ENCODE measurements around the gene BCS1L. TPM values are rescaled to one million over a fixed set of nuclear protein-coding genes. Genes with fewer than 3 reads are reported as not detected.

Gene BCS1L, protein sequence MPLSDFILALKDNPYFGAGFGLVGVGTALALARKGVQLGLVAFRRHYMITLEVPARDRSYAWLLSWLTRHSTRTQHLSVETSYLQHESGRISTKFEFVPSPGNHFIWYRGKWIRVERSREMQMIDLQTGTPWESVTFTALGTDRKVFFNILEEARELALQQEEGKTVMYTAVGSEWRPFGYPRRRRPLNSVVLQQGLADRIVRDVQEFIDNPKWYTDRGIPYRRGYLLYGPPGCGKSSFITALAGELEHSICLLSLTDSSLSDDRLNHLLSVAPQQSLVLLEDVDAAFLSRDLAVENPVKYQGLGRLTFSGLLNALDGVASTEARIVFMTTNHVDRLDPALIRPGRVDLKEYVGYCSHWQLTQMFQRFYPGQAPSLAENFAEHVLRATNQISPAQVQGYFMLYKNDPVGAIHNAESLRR
- total RNA-seq: 30.0 and 35.6 TPM in 2 replicates

DNA sequence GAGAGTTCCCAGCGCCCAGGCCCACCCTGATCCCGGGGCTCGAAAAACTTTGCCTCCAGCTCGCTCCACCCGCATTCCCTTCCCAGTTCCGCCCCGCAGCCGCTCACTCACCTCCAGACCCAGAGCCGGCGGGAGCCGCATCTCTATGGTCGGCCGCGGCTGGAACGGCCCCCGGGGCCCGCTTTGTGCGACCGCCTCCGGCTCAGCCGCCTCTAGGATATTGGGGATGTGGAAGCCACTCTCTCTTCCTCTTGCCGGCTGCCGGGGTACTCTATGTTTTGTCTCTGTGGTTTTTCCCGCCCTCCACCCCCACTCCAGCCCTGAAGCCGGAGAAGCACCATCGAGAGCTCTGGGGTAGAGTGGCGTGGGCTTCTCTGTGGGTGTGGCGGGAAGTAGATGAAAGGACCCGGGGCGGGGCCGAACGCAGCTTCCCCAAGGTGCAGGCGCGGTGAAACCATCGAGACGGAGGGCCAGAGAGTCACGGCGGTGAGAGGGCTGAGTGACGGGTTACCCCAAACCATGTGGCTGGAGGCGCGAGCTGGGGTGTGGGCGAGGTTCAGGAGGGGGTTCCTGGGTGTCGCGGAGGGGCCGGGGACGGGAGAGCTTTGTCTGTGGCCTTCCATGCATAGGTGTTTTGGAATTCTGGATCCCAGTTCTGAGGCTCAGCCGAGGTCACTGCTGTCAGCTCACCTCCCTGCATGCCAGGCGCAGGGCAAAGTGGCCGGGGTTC, at the start of gene BCS1L, which contains the start of gene ZNF142:
BCS1L (plus strand) TSS at position 426 of the 730 bp plus-strand sequence. CDS start 1,305 bp downstream, outside the sequence.
ZNF142 (minus strand) TSS at position 366 of the 730 bp plus-strand sequence. CDS start 3,194 bp downstream, outside the sequence.
- DNase-seq (ENCODE audit: low read depth): peak; percentile 85

DNA sequence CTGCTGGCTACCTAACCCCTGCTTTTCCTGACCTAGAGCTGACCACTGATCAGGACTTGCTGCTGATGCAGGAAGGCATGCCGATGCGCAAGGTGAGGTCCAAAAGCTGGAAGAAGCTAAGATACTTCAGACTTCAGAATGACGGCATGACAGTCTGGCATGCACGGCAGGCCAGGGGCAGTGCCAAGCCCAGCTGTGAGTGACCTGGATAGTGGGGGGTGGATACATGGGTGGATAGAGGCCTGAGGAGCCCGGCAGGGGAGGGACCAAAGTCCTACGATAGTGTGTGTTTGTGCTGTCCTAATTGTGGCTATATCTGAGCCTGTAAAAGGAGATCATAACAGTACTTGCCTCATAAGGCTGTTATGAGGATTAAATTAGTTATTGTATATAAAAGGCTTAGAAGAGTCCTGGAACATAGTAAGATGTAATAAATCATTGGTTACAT, 43.6 kb upstream of the BCS1L start:
- DNase-seq (ENCODE audit: low read depth): no peak

DNA sequence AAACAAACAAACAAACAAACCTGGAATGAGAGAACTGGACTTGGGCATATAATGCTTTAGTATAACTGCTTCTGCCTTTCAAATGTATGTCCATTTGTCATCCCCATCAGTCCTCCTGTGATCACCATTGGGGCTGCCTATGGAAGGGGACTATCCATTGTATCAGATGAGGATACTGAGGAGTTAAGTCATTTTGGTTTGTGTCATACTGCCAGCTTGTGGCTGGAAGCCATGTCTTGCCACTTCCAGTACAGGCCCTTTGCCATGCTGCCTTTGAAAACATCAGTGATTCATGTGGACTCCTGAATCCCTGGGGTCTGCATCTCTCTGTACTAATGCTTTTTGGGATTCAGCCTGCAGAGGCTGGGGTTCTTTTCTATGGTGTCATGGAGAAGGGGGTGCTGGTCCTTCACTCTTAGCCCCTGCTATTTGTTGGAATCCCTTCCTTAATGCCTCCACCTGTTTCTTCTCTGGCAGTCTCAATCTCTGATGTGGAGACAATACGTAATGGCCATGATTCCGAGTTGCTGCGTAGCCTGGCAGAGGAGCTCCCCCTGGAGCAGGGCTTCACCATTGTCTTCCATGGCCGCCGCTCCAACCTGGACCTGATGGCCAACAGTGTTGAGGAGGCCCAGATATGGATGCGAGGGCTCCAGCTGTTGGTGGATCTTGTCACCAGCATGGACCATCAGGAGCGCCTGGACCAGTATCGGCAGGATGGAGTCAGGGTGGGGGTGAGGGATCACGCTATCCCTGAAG, 41.2 kb upstream of the BCS1L start:
- peak; percentile 37 for DNase-seq (ENCODE audit: low read depth)

GRCh38 chr2:218621007-218621406, 38.5 kb upstream of the BCS1L start:
- DNase-seq (ENCODE audit: low read depth): no peak

GRCh38 chr2:218622606-218623365, 36.7 kb upstream of the BCS1L start:
- peak; percentile 39 for DNase-seq (ENCODE audit: low read depth)

GRCh38 chr2:218623366-218623705, 36.1 kb upstream of the BCS1L start:
- DNase-seq (ENCODE audit: low read depth): no peak

DNA sequence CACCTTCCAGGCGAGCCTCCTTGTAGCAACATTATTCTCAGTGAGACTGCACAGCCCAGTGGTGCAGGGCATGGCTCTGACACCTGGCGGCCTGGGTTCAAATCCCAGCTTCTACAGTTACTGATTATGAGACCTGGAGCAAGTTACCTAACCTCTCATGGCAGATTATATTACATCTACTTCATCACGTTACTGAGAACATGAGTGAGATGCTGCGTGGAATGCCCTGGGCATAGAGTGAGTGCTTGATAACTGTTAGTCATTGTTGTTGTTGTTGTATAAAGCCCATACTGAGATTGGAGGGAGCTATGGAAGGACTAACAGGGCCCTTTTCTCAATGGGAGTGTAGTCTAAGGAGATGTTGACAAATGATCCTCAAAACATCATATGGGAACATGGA, 33.1 kb upstream of the BCS1L start:
- DNase-seq (ENCODE audit: low read depth): no peak

GRCh38 chr2:218627939-218628338, 31.5 kb upstream of the BCS1L start:
- no peak for DNase-seq (ENCODE audit: low read depth)

- DNase-seq (ENCODE audit: low read depth): peak; percentile 41
Measured at GRCh38 chr2:218631837-218632236, 27.6 kb upstream of the BCS1L start.

- no peak for DNase-seq (ENCODE audit: low read depth)
Measured at GRCh38 chr2:218635719-218636118, 23.8 kb upstream of the BCS1L start.

DNA sequence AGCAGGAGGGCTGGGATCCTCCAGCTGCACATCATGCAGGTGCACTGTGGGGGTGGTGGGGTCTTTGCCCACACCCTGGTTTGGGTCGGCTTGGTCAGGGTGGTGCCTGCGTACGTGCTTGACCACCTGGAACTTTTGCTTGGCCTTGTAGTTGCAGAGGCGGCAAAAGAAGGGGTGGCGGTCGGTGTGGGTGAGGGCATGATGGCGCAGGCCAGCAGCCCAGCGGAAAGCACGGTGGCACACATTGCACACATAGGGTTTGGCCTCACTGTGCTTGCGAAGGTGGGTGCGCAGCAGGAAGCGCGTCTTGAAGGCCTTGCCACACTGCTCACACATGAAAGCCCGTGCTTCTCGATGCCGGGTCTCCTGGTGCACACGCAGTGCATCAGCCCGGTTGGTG, 21.1 kb upstream of the BCS1L start:
- no peak for DNase-seq (ENCODE audit: low read depth)

DNA sequence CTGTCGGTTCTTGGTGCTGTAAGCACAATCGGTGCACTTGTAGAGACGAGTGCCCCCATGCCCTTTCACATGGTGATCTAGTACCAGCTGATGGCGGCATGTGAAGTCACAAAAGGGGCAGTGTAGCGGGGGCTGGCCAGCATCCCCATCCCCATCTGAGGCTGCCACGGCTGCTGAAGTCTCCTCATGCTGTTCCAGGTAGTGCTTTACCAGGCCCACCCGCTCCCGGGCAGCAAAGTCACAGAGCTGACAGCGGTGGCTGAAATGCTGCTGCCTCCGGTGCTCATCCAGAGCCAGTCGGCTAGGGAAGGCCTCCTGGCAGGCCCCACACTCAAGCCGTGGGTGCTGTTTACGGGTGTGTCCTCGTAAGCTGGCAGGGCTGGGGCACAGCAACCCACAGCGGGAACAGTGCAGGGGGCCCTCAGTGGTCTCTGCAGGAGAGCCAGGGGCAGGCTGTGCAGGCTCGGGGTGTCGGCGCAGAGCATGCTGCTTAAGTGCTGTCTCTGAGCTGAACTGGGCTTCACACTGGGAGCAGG, 17.3 kb upstream of the BCS1L start:
- no peak for DNase-seq (ENCODE audit: low read depth)

GRCh38 chr2:218642786-218643185, 16.7 kb upstream of the BCS1L start:
- no peak for DNase-seq (ENCODE audit: low read depth)

DNA sequence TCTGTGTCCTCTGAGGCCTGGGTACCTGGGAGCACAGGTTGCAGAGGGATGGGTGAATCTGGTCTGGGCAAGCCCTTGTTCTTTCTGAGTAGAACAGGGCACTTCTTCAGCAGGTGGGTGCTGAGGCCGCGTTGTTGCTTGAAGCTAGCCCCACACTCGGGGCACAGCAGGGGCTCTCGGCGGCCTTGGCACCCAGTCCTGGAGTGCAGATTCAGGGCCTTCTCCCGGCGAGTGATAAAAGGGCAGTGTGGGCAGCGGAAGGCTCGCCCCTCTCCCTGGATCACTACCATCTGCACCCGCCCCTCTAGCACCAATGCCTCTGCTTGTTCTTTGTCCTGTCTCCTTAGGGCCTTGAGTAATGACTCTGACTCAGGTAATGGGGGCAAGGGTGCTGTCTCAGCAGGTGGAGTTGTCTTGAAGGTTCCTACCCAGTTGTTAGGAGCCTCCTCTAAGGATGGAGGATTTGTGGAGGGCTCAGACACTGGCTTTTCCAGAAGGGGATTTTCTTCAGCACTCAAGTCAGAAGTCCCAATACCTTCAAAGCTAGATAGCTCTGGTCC, 15.7 kb upstream of the BCS1L start:
- peak; percentile 6 for DNase-seq (ENCODE audit: low read depth)

DNA sequence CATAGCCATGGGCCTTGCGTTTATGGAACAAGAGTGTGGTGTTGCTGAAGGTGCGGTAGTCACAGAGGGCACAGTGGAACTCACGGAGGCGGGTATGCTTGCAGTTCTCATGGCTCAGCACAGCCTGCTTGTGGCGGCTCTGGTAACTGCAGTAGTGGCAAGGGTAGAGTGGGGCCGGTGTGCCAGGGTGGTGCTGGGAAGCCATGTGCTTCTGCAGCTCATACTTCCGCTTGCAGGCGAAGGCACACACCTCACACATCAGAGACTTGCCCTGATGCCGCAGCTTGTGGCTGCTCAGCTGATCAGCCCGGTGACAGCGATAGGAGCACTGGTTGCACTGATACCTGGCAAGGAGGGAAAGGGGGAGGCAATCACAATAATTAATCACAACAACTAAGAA, 14.8 kb upstream of the BCS1L start:
- no peak for DNase-seq (ENCODE audit: low read depth)

DNA sequence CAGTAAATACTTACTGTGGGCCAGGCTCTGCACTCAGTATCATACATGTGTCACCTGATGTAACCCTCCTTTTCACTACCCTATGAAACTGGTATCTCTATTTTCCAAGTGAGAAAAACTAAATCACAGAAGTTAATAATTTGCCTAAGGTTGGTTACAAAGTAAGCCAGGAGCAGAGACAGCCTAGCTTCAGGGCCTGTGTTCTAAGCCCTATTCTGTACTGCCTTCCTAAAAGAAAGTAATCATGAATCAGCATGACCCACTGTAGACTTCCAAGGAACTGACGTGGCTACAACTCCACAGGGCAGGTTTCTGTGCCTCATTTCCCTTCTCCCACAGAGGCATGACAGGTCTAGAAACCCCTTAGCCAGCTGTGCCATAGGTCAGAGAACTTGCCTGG, 14.4 kb upstream of the BCS1L start:
- DNase-seq (ENCODE audit: low read depth): peak; percentile 99

- peak; percentile 70 for DNase-seq (ENCODE audit: low read depth)
Measured at GRCh38 chr2:218648088-218648786, 11.2 kb upstream of the BCS1L start.

DNA sequence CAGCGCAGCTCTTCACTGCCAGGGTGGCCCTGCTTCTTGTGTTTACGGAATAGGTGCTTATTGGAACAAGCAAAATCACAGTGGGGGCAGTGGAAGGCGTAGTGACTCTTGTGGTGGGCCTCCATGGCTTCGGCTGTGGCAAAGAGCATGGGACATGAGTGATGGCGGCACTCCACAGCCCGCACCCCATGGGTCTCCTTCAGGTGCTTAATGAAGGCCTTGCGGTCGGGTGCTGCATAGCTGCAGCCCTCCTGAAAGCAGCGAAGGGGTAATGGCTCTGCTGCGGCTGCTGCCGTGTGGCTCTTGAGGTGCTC, 10.7 kb upstream of the BCS1L start:
- no peak for DNase-seq (ENCODE audit: low read depth)

- DNase-seq (ENCODE audit: low read depth): no peak
Measured at GRCh38 chr2:218655751-218656150, 3.7 kb upstream of the BCS1L start.

GRCh38 chr2:218658671-218659257, 719 bp upstream of the BCS1L start:
- peak; percentile 51 for DNase-seq (ENCODE audit: low read depth)

All from renal cortical epithelial cell (primary cell).